GM23338 (cell line): ENCODE data around the gene GFPT2. TPM values are rescaled to one million over a fixed set of nuclear protein-coding genes. Genes with fewer than 3 reads are reported as not detected.
A peak's percentile ranks its signal among the peaks of the same experiment; 100 is the strongest.

Source experiments
- ATAC-seq: fragments of 200-7000 bp; cut with Tn5 transposase; 3 replicates; pipeline ENCODE4 v1.9.1; 2020
- DNase-seq: peaks from one replicate; pipeline ENCODE4 v3.0.0-alpha.2; 2015; ENCODE audit warnings: low spot score
- H2AFZ ChIP-seq: fragments of 200-600 bp; sonication (generic); 2 replicates; pipeline ENCODE4 v1.8.0; 2016; ENCODE audit warnings: antibody characterized with exemption, mild to moderate bottlenecking, moderate library complexity
- H3F3A ChIP-seq: fragments of 200-600 bp; sonication (generic); replicated peaks from 2 replicates; pipeline ENCODE4 v1.8.0; 2017; ENCODE audit warnings: antibody characterized with exemption, mixed run types, low read depth
- H3K27ac ChIP-seq: fragments of 200-600 bp; sonication (generic); 2 replicates; pipeline ENCODE4 v1.6.1; 2016; ENCODE audit warnings: low read depth
- H3K27me3 ChIP-seq: fragments of 200-600 bp; sonication (generic); 2 replicates; pipeline ENCODE4 v1.8.0; 2016; ENCODE audit warnings: mild to moderate bottlenecking, mixed run types, moderate library complexity; ENCODE audit not compliant: insufficient read depth
- H3K36me3 ChIP-seq: fragments of 200-600 bp; sonication (generic); 2 replicates; pipeline ENCODE4 v1.8.0; 2016; ENCODE audit warnings: mild to moderate bottlenecking; ENCODE audit not compliant: insufficient read depth
- H3K4me1 ChIP-seq: fragments of 200-600 bp; sonication (generic); 2 replicates; pipeline ENCODE4 v1.8.0; 2016; ENCODE audit warnings: mild to moderate bottlenecking, moderate library complexity; ENCODE audit not compliant: insufficient read depth
- H3K4me2 ChIP-seq: fragments of 200-600 bp; sonication (generic); 2 replicates; pipeline ENCODE4 v1.7.1; 2017; ENCODE audit warnings: mixed run types
- H3K4me3 ChIP-seq: fragments of 200-600 bp; sonication (generic); 2 replicates; pipeline ENCODE4 v1.6.1; 2016; ENCODE audit warnings: mixed run types
- H3K79me2 ChIP-seq: fragments of 200-600 bp; sonication (generic); replicated peaks from 2 replicates; pipeline ENCODE4 v1.8.0; 2017; ENCODE audit warnings: mild to moderate bottlenecking; ENCODE audit not compliant: insufficient read depth
- H3K9me2 ChIP-seq: fragments of 200-600 bp; sonication (generic); 2 replicates; pipeline ENCODE4 v1.8.0; 2017; ENCODE audit not compliant: insufficient read depth
- H4K20me1 ChIP-seq: fragments of 200-600 bp; sonication (generic); replicated peaks from 2 replicates; pipeline ENCODE4 v1.8.0; 2017; ENCODE audit warnings: mild to moderate bottlenecking; ENCODE audit not compliant: insufficient read depth
- H3K27ac Mint-ChIP-seq: 2 replicates; pipeline ENCODE4 v1.8.0; 2020; ENCODE audit warnings: inconsistent platforms, mild to moderate bottlenecking, moderate library complexity, mixed read lengths
- H3K27me3 Mint-ChIP-seq: 3 replicates; pipeline ENCODE4 v1.8.0; 2022; ENCODE audit warnings: low read depth, mild to moderate bottlenecking, moderate library complexity, mixed read lengths, inconsistent platforms; ENCODE audit not compliant: insufficient read depth, poor library complexity
- H3K36me3 Mint-ChIP-seq: 3 replicates; pipeline ENCODE4 v1.8.0; 2021; ENCODE audit warnings: low read depth, mild to moderate bottlenecking, inconsistent platforms, moderate library complexity, mixed read lengths
- H3K4me1 Mint-ChIP-seq: 3 replicates; pipeline ENCODE4 v1.8.0; 2020; ENCODE audit warnings: mild to moderate bottlenecking, inconsistent platforms, mixed read lengths
- H3K4me3 Mint-ChIP-seq: 3 replicates; pipeline ENCODE4 v1.8.0; 2021; ENCODE audit warnings: moderate library complexity, mild to moderate bottlenecking, inconsistent platforms, mixed read lengths
- H3K9me3 Mint-ChIP-seq: 3 replicates; pipeline ENCODE4 v1.8.0; 2020; ENCODE audit warnings: moderate library complexity, mild to moderate bottlenecking, inconsistent platforms, mixed read lengths
- EZH2 ChIP-seq: fragments of 200-600 bp; sonication (generic); IDR thresholded peaks from one replicate; pipeline ENCODE4 v1.8.0; 2017; ENCODE audit warnings: antibody characterized with exemption, mild to moderate bottlenecking, low read depth; ENCODE audit not compliant: unreplicated experiment
- EZH2phosphoT487 ChIP-seq: fragments of 200-600 bp; sonication (generic); IDR thresholded peaks from one replicate; pipeline ENCODE4 v1.8.1; 2018; ENCODE audit warnings: antibody characterized with exemption; ENCODE audit not compliant: unreplicated experiment
- JUNB ChIP-seq: IDR thresholded peaks from one replicate; pipeline ENCODE4 v1.6.1; 2016; ENCODE audit warnings: antibody characterized with exemption; ENCODE audit not compliant: unreplicated experiment
- POLR2AphosphoS5 ChIP-seq: IDR thresholded peaks from 2 replicates; pipeline ENCODE4 v1.6.1; 2016; ENCODE audit warnings: antibody characterized with exemption, low read depth
- REST ChIP-seq: IDR thresholded peaks from one replicate; pipeline ENCODE4 v1.6.1; 2018; ENCODE audit warnings: antibody characterized with exemption; ENCODE audit not compliant: unreplicated experiment
- STAT1 ChIP-seq: IDR thresholded peaks from one replicate; pipeline ENCODE4 v1.6.1; 2016; ENCODE audit warnings: antibody characterized with exemption; ENCODE audit not compliant: unreplicated experiment
- ZNF462 ChIP-seq: fragments of 250-450 bp; sonication (Bioruptor Pico); IDR thresholded peaks from 2 replicates; pipeline ENCODE4 v1.5.0; 2020; ENCODE audit warnings: mild to moderate bottlenecking, moderate library complexity
- polyA plus RNA-seq: library from polyadenylated mRNA; unstranded; fragments of >200 nt; fragmentation: Nextera tagmentation; extraction: Ambion mirVana; gene quantifications from 2 replicates; pipeline ENCODE4 v1.2.1, GENCODE V29; 2016
- total RNA-seq: library from RNA; depleted of rRNA; stranded (reverse); fragments of >200 nt; shearing (Covaris generic); gene quantifications from 2 replicates; pipeline ENCODE4 v1.2.3, GENCODE V29; 2014

Gene GFPT2
- total and polyA plus RNA-seq, 2 experiments from 2014 or later: 82.6 to 120 TPM

DNA sequence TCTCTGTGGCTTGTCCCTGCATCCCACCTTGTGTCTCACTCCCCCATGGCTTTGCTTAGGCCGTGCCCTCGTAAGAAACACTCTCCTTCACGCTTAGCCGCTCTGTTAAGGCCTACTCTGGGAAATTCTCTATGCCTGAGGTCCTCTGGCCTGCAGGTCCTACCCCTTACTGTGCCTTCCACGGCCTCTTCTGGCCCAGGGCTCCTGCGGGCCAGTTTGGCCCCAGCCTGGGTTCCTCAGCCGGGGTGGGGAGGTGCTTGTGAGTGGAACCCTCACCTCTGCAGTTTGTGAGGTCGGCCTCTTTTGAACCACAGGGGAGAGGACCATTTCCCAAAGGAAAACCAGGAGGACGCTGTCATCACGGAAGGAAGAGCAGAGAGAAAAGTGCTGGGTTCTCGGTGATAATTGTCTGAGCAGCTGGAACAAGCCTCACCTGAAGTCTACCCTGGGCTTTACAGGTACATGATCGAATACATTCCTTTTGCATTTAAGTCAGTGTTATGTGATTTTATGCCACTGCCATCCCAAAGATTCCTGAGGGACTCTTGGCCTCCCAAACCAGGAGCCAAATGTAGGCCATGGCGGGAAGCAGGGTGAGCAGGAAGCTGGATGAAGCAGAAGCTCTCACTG is 28.8 kb upstream of the GFPT2 start (continued):
- TF ChIP-seq EZH2phosphoT487: no peak
- TF ChIP-seq EZH2: no peak
- no peak for TF ChIP-seq STAT1
- no peak for TF ChIP-seq ZNF462
- no peak for TF ChIP-seq JUNB

- no peaks in the 10 kb centered on the region for H3K4me1 ChIP-seq
- no peak overlapping the region for H3K27ac Mint-ChIP-seq
- ATAC-seq (no peak), DNase-seq (no peak)
- no peak overlapping the region for H3K4me3 Mint-ChIP-seq
- H3K36me3 Mint-ChIP-seq: no peaks in the 10 kb centered on the region; the same call in 2 of the 3 replicates
- no peak overlapping the region for H3K4me2 ChIP-seq
- H3K36me3 ChIP-seq: no peaks in the 10 kb centered on the region
- H3K9me2 ChIP-seq: no peaks in the 10 kb centered on the region
- H3K27ac ChIP-seq: no peak overlapping the region
- no peaks in the 10 kb centered on the region for H3K27me3 ChIP-seq
- no peaks in the 10 kb centered on the region for H3F3A ChIP-seq
- H2AFZ ChIP-seq: 0 out of 2 replicates have a peak overlapping the region, but pooled peaks have one; percentile 10
- no peaks in the 10 kb centered on the region for H3K79me2 ChIP-seq
- peaks cover 16% of the 10 kb centered on the region for H3K4me1 Mint-ChIP-seq
- H3K9me3 Mint-ChIP-seq: no peaks in the 10 kb centered on the region; the same call in 2 of the 3 replicates
- H3K4me3 ChIP-seq: no peak overlapping the region
- H4K20me1 ChIP-seq: no peaks in the 10 kb centered on the region
- peaks cover 9% of the 10 kb centered on the region for H3K27me3 Mint-ChIP-seq
- TF ChIP-seq POLR2AphosphoS5: no peak
- no peak for TF ChIP-seq REST
These were observed 28.3 kb upstream of the GFPT2 start for GRCh38 chr5:180381428-180381827.
